T follicular helper cell (primary cell): Measurements from ENCODE around the gene TMEM231.
"Not testable (repeated sequence)": the region's sequence is repeated elsewhere in the genome, so short reads cannot be mapped to it uniquely, and the experiment has no call there.

Experiments
- DNase-seq: peaks from one replicate; pipeline ENCODE4 v3.0.0-alpha.2; 2020; ENCODE audit warnings: low read depth
- total RNA-seq, 2 experiments: gene quantifications; one replicate each; lab custom pipeline; 2026; lab: John Stamatoyannopoulos, UW

TMEM231 gene
- total RNA-seq, result 2.8 to 4.2 reads per million in 2 experiments

- DNase-seq, result peak; percentile 97
These were observed at the start of gene TMEM231 for GRCh38 chr16:75555707-75556430. Gene TMEM231, minus strand, starts transcription at chr16:75556252. Its CDS starts 43 bp downstream, at chr16:75556209.

GRCh38 chr16:75603241-75603640, 47.2 kb upstream of the TMEM231 start:
- no peak for DNase-seq

GRCh38 chr16:75599452-75600277, 43.6 kb upstream of the TMEM231 start:
- no peak for DNase-seq

- DNase-seq, result no peak
These were observed 38.1 kb upstream of the TMEM231 start for GRCh38 chr16:75593825-75594820.

- no peak for DNase-seq
These were observed 37.3 kb upstream of the TMEM231 start for GRCh38 chr16:75593308-75593707.

GRCh38 chr16:75591927-75592326, 35.9 kb upstream of the TMEM231 start:
- DNase-seq, result not testable (repeated sequence)

GRCh38 chr16:75590920-75591843, 35.1 kb upstream of the TMEM231 start:
- no peak for DNase-seq

GRCh38 chr16:75589306-75589705, 33.3 kb upstream of the TMEM231 start:
- DNase-seq, result no peak

- no peak for DNase-seq
These were observed 32.7 kb upstream of the TMEM231 start for GRCh38 chr16:75588716-75589115.

GRCh38 chr16:75584108-75584507, 28.1 kb upstream of the TMEM231 start:
- no peak for DNase-seq

- DNase-seq, result no peak
These were observed 23.3 kb upstream of the TMEM231 start for GRCh38 chr16:75579281-75579834.

- DNase-seq, result no peak
These were observed 22.7 kb upstream of the TMEM231 start for GRCh38 chr16:75578725-75579124.

- no peak for DNase-seq
These were observed 22.2 kb upstream of the TMEM231 start for GRCh38 chr16:75578212-75578611.

- no peak for DNase-seq
These were observed 20.3 kb upstream of the TMEM231 start for GRCh38 chr16:75576384-75576811.

- DNase-seq, result no peak
These were observed 19.9 kb upstream of the TMEM231 start for GRCh38 chr16:75575958-75576357.

GRCh38 chr16:75573955-75574354, 17.9 kb upstream of the TMEM231 start:
- no peak for DNase-seq

- DNase-seq, result no peak
These were observed 17.0 kb upstream of the TMEM231 start for GRCh38 chr16:75572864-75573542.

GRCh38 chr16:75570396-75571065, 14.5 kb upstream of the TMEM231 start:
- DNase-seq, result no peak

- DNase-seq, result no peak
These were observed 11.9 kb upstream of the TMEM231 start for GRCh38 chr16:75567911-75568310.
